GM21390 (cell line): ENCODE measurements around the gene CEP57L1.
"Not testable (repeated sequence)": the region's sequence is repeated elsewhere in the genome, so short reads cannot be mapped to it uniquely, and the experiment has no call there.

ENCODE experiments used
- ATAC-seq: cut with Tn5 transposase; IDR thresholded peaks from one replicate; pipeline ENCODE4 v1.9.1; 2021; ENCODE audit not compliant: unreplicated experiment

CEP57L1 gene

GRCh38 chr6:109104512-109104911 is 9.2 kb downstream of the CEP57L1 start:
- no peak for ATAC-seq

GRCh38 chr6:109105681-109106080 is 10.4 kb downstream of the CEP57L1 start:
- no peak for ATAC-seq

- ATAC-seq, result not testable (repeated sequence)
These were observed 14.4 kb downstream of the CEP57L1 start for GRCh38 chr6:109109663-109110062.

GRCh38 chr6:109112663-109113062 is 17.4 kb downstream of the CEP57L1 start:
- not testable (repeated sequence) for ATAC-seq

- ATAC-seq, result peak; percentile 51
These were observed 22.2 kb downstream of the CEP57L1 start for GRCh38 chr6:109117346-109118035.

GRCh38 chr6:109118337-109118736 is 23.0 kb downstream of the CEP57L1 start:
- ATAC-seq, result no peak

- ATAC-seq, result no peak
These were observed 23.6 kb downstream of the CEP57L1 start for GRCh38 chr6:109118871-109119354.

- no peak for ATAC-seq
These were observed 26.1 kb downstream of the CEP57L1 start for GRCh38 chr6:109121411-109121810.

- no peak for ATAC-seq
These were observed 28.9 kb downstream of the CEP57L1 start for GRCh38 chr6:109124219-109124618.

- ATAC-seq, result no peak
These were observed 30.2 kb downstream of the CEP57L1 start for GRCh38 chr6:109125504-109125903.

GRCh38 chr6:109130065-109130464 is 34.8 kb downstream of the CEP57L1 start:
- no peak for ATAC-seq

GRCh38 chr6:109135600-109135999 is 40.3 kb downstream of the CEP57L1 start:
- ATAC-seq, result not testable (repeated sequence)

GRCh38 chr6:109136039-109136438 is 40.7 kb downstream of the CEP57L1 start:
- not testable (repeated sequence) for ATAC-seq

GRCh38 chr6:109136530-109136929 is 41.2 kb downstream of the CEP57L1 start:
- ATAC-seq, result not testable (repeated sequence)

GRCh38 chr6:109139109-109139508 is 43.8 kb downstream of the CEP57L1 start:
- ATAC-seq, result no peak

- not testable (repeated sequence) for ATAC-seq
These were observed 46.8 kb downstream of the CEP57L1 start for GRCh38 chr6:109142067-109142466.

GRCh38 chr6:109143191-109143590 is 47.9 kb downstream of the CEP57L1 start:
- ATAC-seq, result no peak

GRCh38 chr6:109148251-109148650 is 52.9 kb downstream of the CEP57L1 start:
- ATAC-seq, result not testable (repeated sequence)

GRCh38 chr6:109148716-109149115 is 53.4 kb downstream of the CEP57L1 start:
- ATAC-seq, result not testable (repeated sequence)

GRCh38 chr6:109153752-109154151 is 58.4 kb downstream of the CEP57L1 start:
- ATAC-seq, result no peak

- no peak for ATAC-seq
These were observed 69.0 kb downstream of the CEP57L1 start for GRCh38 chr6:109164331-109164730.

GRCh38 chr6:109165392-109165974 is 70.2 kb downstream of the CEP57L1 start:
- ATAC-seq, result no peak
